OCI-LY1 (cell line): ENCODE data around the gene FBXW5.

ENCODE experiments used
- H2AFZ ChIP-seq: fragments of 200-600 bp; sonication (generic), shearing (Covaris generic); 2 replicates; pipeline ENCODE4 v1.6.0; 2014; ENCODE audit warnings: antibody characterized with exemption, mild to moderate bottlenecking, low read length
- H3F3A ChIP-seq: fragments of 200-600 bp; sonication (generic), shearing (Covaris generic); 2 replicates; pipeline ENCODE4 v1.6.0; 2014; ENCODE audit warnings: mild to moderate bottlenecking, antibody characterized with exemption, low read length, moderate library complexity; ENCODE audit not compliant: insufficient read depth
- H3K27ac ChIP-seq: fragments of 200-600 bp; sonication (generic); 2 replicates; pipeline ENCODE4 v1.5.1; 2014; ENCODE audit warnings: low read length, mixed run types, mild to moderate bottlenecking, low read depth; ENCODE audit not compliant: poor library complexity, severe bottlenecking
- H3K27me3 ChIP-seq: fragments of 200-600 bp; sonication (generic); 2 replicates; pipeline ENCODE4 v1.6.0; 2014; ENCODE audit warnings: antibody characterized with exemption, mild to moderate bottlenecking, low read length, moderate library complexity; ENCODE audit not compliant: insufficient read depth
- H3K36me3 ChIP-seq: fragments of 200-600 bp; sonication (generic); 2 replicates; pipeline ENCODE4 v1.6.1; 2014; ENCODE audit warnings: mild to moderate bottlenecking, antibody characterized with exemption, low read length, moderate library complexity, mixed read lengths; ENCODE audit not compliant: insufficient read depth
- H3K4me1 ChIP-seq: fragments of 200-600 bp; sonication (generic); 2 replicates; pipeline ENCODE4 v1.5.1; 2014; ENCODE audit warnings: mild to moderate bottlenecking, low read length, moderate library complexity; ENCODE audit not compliant: insufficient read depth, severe bottlenecking
- H3K4me2 ChIP-seq: fragments of 200-600 bp; sonication (generic), shearing (Covaris generic); 2 replicates; pipeline ENCODE4 v1.6.1; 2014; ENCODE audit warnings: low read length
- H3K4me3 ChIP-seq: fragments of 200-600 bp; sonication (generic); 2 replicates; pipeline ENCODE4 v1.5.1; 2014; ENCODE audit warnings: low read length, low read depth, mild to moderate bottlenecking, mixed read lengths; ENCODE audit not compliant: poor library complexity, severe bottlenecking
- H3K79me2 ChIP-seq: fragments of 200-600 bp; shearing (Covaris generic); 2 replicates; pipeline ENCODE4 v1.6.1; 2016; ENCODE audit warnings: mixed run types, low read length, mixed read lengths; ENCODE audit not compliant: insufficient read depth
- H3K9ac ChIP-seq: fragments of 200-600 bp; sonication (generic), shearing (Covaris generic); 2 replicates; pipeline ENCODE4 v1.6.1; 2014; ENCODE audit warnings: mild to moderate bottlenecking, low read length, mixed read lengths
- H3K9me2 ChIP-seq: fragments of 200-600 bp; sonication (generic), shearing (Covaris generic); 2 replicates; pipeline ENCODE4 v1.6.1; 2014; ENCODE audit warnings: low read depth, mild to moderate bottlenecking, low read length, mixed read lengths
- H3K9me3 ChIP-seq: fragments of 200-600 bp; shearing (Covaris generic); 2 replicates; pipeline ENCODE4 v1.6.1; 2014; ENCODE audit warnings: low read length, mixed read lengths
- H4K20me1 ChIP-seq: fragments of 200-600 bp; sonication (generic), shearing (Covaris generic); 2 replicates; pipeline ENCODE4 v1.6.0; 2016; ENCODE audit warnings: mild to moderate bottlenecking, low read length; ENCODE audit not compliant: insufficient read depth
- EZH2 ChIP-seq: fragments of 200-600 bp; sonication (generic), shearing (Covaris generic); IDR thresholded peaks from 2 replicates; pipeline ENCODE4 v1.8.0; 2017; ENCODE audit warnings: borderline replicate concordance, mixed run types, mild to moderate bottlenecking, antibody characterized with exemption, low read length, moderate library complexity, mixed read lengths
- TF ChIP-seq, protein P1 (sequence below): fragments of 200-600 bp; sonication (generic), shearing (Covaris generic); IDR thresholded peaks from 2 replicates; pipeline ENCODE4 v1.5.1; 2017; ENCODE audit warnings: mild to moderate bottlenecking, antibody characterized with exemption, low read length, moderate library complexity, mixed read lengths

The FBXW5 gene

DNA sequence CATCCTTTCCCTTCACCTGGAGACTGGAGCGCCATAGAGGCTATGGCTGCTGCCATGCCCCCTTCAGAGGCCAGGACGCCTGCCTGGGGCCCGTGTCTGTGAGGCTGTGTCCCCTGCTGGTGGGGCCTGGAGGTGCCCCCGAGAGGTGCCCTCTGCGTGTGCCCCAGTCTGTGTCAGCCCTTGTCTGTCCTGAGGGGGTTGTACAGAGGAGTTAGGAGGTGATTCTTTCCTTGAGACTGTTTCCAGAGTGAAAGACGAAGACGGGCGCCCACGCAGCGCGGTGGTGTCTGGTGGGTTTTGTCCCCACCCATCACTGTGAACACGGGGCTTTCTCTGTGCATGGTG, 33.7 kb downstream of the FBXW5 start:
- Histone ChIP-seq H4K20me1 (no peaks in the 10 kb centered on the region), H2AFZ (no peak overlapping the region), H3K9ac (no peak overlapping the region), H3K27ac (no peak overlapping the region), H3K4me2 (no peak overlapping the region), H3K79me2 (no peaks in the 10 kb centered on the region), H3K4me1 (no peaks in the 10 kb centered on the region), H3K36me3 (peaks cover 66% of the 10 kb centered on the region), H3K9me2 (no peaks in the 10 kb centered on the region), H3K4me3 (no peak overlapping the region), H3K9me3 (no peaks in the 10 kb centered on the region), H3K27me3 (no peaks in the 10 kb centered on the region), H3F3A (no peaks in the 10 kb centered on the region)
- no peak for TF ChIP-seq EZH2
- TF ChIP-seq, protein P1, sequence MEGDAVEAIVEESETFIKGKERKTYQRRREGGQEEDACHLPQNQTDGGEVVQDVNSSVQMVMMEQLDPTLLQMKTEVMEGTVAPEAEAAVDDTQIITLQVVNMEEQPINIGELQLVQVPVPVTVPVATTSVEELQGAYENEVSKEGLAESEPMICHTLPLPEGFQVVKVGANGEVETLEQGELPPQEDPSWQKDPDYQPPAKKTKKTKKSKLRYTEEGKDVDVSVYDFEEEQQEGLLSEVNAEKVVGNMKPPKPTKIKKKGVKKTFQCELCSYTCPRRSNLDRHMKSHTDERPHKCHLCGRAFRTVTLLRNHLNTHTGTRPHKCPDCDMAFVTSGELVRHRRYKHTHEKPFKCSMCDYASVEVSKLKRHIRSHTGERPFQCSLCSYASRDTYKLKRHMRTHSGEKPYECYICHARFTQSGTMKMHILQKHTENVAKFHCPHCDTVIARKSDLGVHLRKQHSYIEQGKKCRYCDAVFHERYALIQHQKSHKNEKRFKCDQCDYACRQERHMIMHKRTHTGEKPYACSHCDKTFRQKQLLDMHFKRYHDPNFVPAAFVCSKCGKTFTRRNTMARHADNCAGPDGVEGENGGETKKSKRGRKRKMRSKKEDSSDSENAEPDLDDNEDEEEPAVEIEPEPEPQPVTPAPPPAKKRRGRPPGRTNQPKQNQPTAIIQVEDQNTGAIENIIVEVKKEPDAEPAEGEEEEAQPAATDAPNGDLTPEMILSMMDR = no peak

DNA sequence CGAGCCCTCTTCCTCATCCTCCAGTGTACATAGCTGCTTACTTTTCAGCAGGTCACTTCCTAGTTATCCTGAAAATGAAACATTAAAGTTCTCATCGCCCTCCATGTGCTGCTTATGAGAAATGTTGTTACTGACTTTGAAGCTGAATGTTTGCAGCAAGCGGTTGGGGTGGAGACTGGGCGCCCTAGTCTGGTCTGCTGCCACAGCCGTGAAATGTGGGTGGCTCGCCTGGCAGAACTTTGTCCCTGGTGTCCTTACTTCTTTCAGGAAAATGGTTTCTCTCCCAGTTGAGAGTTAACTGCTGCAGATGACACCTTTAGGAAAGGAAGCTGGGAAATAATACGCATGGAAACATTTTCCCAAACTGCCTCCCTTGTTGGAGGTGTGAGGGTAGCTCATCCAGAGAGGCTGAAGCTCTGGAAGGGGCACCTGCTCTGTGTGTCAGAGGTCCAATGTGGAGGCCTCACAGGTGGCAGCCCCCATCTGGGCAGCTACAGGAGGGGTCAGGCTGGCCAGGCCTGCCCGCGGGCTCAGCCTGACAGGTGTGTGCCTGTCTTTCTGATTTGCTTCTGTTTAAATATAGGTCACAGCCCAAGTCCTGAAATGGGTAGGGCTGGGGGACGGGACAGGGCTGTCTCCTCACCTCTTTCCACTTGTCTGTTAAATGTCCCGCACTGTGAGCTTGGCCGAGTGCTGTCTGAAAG, 34.2 kb downstream of the FBXW5 start:
- no peak overlapping the region for H3K4me2 ChIP-seq
- peaks cover 66% of the 10 kb centered on the region for H3K36me3 ChIP-seq
- H3K4me1 ChIP-seq = no peaks in the 10 kb centered on the region
- TF ChIP-seq EZH2 = no peak
- TF ChIP-seq, protein P1 = no peak
- no peaks in the 10 kb centered on the region for H3F3A ChIP-seq
- H3K9me3 ChIP-seq = no peaks in the 10 kb centered on the region
- H3K27me3 ChIP-seq = no peaks in the 10 kb centered on the region
- no peaks in the 10 kb centered on the region for H3K79me2 ChIP-seq
- H3K9me2 ChIP-seq = no peaks in the 10 kb centered on the region
- no peak overlapping the region for H3K9ac ChIP-seq
- H3K4me3 ChIP-seq = no peak overlapping the region
- H2AFZ ChIP-seq = no peak overlapping the region
- H4K20me1 ChIP-seq = no peaks in the 10 kb centered on the region
- no peak overlapping the region for H3K27ac ChIP-seq

DNA sequence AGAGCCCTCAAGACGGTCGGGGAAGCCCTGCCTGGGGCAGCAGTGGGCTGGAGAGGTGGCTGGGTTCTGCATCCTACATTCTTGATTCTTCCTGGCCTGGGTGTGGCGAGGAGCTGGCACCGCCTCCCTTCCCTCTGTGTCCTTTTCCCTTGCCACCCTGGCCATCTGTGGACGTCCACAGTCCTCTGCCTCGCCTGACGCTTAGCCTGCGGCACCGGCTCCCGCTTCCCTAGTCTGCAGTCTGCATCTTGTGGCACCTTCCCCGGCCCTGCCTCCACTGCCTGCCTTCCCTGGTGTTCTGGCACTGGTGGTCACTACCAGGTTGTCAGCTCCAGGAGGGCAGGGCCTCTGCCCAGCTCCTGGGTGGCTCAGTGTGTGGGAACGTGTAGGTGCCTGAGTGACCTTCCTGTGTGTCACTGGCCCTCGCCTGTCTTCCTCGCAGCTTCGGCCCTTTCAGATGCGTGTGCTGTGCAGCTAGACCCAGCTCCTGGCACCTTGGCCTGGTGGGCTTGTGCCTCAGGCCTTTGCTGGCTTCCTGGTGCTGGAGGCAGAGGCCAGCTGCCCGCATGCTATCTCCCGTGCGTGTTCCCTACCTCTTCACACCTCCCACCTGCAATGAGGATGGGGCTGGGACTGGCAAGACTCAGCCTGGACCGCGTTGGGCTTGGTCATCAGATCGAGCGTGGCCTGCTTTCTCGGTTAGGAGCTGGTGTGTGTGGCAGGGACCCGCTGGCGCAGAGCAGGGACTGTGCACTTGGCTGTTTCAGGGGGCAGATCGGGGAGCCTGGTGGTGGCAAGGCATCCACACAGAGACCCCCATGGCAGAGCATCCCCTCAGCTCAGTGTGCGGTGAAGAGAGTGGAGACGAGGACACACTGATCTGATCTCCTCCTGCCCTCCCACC, 37.3 kb downstream of the FBXW5 start:
- Histone ChIP-seq H3K4me1 (peaks cover 8% of the 10 kb centered on the region), H3K27me3 (no peaks in the 10 kb centered on the region), H3K4me2 (no peak overlapping the region), H3K27ac (no peak overlapping the region), H3K4me3 (no peak overlapping the region), H3K36me3 (peaks cover 74% of the 10 kb centered on the region), H3K9me2 (no peaks in the 10 kb centered on the region), H3K9me3 (no peaks in the 10 kb centered on the region), H4K20me1 (no peaks in the 10 kb centered on the region), H3F3A (no peaks in the 10 kb centered on the region), H2AFZ (no peak overlapping the region), H3K9ac (no peak overlapping the region), H3K79me2 (no peaks in the 10 kb centered on the region)
- TF ChIP-seq, protein P1 = no peak
- TF ChIP-seq EZH2 = no peak
